GM12872 (cell line): ENCODE results near the gene IGSF23.
A peak's percentile ranks its signal among the peaks of the same experiment; 100 is the strongest.

Experiments
- TF ChIP-seq, protein P1 (sequence below): IDR thresholded peaks from 3 replicates; pipeline ENCODE4 v1.5.1; 2011; ENCODE audit warnings: low read depth, mild to moderate bottlenecking, low read length, moderate library complexity; ENCODE audit not compliant: insufficient read depth

The IGSF23 gene, protein sequence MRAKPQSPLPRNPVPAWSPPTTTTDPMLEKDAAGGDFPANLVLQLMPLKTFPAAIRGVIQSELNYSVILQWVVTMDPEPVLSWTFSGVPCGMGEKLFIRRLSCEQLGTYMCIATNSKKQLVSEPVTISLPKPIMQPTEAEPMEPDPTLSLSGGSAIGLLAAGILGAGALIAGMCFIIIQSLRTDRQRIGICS

DNA sequence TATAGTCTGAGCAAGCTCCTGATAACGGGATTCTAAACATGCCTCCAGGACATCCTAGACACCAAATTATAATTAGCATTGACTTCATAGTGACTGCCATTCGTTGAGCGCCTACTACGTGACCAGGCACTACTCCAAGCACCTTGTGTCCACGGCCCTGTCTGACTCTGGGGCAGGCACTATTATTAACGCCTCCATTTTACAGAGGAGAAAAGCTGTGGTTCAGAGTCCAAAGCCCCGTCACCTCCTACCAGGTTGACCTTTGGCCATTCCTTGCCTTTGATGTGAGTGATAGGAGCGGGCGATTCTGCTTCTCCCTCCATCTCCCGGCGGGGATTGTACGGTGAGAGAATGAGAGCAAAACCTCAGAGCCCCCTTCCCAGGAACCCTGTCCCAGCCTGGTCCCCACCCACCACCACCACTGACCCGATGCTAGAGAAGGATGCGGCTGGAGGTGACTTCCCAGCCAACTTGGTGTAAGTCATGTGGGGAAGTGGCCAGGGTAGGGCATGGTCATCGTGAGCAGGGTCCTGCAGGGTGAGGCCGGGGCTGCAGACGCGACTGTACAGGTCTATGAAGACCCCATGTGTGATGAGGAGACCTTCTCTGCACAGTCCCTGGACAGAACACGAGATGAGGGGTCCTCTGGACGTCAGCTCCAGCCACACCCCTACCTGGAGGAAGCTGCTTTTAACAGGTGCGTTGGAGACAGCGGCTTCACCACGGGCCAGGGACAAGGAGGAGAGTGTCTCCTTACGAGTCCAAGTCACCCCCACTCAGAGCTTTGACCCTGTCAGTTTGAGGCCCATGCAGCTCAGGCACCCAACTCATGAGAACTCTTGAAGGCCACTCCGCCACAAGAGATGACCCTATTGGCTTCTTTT lies at the start of gene IGSF23:
Gene IGSF23 (plus strand): TSS at position 269 of the 884 bp plus-strand sequence. CDS start 83 bp downstream, at position 352.
- TF ChIP-seq, protein P1, sequence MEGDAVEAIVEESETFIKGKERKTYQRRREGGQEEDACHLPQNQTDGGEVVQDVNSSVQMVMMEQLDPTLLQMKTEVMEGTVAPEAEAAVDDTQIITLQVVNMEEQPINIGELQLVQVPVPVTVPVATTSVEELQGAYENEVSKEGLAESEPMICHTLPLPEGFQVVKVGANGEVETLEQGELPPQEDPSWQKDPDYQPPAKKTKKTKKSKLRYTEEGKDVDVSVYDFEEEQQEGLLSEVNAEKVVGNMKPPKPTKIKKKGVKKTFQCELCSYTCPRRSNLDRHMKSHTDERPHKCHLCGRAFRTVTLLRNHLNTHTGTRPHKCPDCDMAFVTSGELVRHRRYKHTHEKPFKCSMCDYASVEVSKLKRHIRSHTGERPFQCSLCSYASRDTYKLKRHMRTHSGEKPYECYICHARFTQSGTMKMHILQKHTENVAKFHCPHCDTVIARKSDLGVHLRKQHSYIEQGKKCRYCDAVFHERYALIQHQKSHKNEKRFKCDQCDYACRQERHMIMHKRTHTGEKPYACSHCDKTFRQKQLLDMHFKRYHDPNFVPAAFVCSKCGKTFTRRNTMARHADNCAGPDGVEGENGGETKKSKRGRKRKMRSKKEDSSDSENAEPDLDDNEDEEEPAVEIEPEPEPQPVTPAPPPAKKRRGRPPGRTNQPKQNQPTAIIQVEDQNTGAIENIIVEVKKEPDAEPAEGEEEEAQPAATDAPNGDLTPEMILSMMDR = no peak

DNA sequence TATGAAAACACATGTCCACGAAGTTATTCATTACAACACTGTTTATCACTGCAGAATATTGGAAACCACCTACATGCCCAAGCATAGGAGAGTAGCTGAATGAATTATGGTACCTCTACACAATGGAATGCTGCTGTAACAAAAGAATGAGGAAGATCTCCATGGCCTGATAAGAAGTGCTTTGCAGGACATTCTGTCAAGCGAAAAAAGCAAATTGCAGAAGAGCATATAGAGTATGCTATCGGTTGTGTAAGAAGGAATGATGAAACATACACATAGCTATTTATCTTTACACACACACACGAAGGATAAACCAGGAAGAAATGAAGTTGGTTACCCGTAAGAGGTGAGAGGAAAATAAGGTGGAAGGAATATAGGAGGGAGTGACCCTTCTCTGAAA lies 46.4 kb upstream of the IGSF23 start:
- TF ChIP-seq, protein P1 = no peak

DNA sequence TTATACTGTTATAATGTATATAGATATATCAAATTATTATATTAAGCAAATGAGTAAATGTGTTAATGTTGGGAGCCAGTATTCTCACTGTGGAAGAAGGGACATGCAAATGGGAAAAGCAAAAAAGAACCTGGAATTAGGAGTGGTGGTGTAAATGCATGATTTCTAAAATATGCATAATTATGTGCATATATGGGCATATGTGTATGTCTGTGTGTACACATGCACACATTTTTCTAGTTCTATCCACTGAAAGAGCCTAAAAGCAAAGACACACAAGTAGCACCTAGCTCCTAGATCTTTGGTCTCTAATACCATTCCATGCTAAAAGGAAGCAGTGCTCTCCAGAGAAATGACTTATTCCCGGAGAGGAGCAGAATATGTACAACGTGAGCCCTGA lies 45.6 kb upstream of the IGSF23 start:
- TF ChIP-seq, protein P1 = no peak

DNA sequence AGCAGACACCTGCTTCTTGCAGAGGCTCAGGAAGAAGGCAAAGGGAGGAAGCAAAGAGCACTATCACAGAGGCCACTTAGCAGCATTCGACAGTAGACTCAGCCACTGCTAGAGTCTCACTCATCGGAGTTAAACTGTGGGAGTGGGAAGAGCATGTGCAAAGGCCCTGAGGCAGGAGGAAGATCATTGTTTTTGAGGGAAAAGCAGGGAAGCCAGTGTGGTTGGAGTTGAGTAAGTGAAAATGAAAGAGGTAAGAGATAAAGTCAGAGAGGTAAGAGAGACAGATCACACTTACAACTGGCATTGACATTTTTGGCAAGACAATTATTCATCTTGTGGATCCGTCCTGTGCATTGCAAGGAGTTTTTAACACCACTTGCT lies 42.8 kb upstream of the IGSF23 start:
- TF ChIP-seq, protein P1 = no peak

DNA sequence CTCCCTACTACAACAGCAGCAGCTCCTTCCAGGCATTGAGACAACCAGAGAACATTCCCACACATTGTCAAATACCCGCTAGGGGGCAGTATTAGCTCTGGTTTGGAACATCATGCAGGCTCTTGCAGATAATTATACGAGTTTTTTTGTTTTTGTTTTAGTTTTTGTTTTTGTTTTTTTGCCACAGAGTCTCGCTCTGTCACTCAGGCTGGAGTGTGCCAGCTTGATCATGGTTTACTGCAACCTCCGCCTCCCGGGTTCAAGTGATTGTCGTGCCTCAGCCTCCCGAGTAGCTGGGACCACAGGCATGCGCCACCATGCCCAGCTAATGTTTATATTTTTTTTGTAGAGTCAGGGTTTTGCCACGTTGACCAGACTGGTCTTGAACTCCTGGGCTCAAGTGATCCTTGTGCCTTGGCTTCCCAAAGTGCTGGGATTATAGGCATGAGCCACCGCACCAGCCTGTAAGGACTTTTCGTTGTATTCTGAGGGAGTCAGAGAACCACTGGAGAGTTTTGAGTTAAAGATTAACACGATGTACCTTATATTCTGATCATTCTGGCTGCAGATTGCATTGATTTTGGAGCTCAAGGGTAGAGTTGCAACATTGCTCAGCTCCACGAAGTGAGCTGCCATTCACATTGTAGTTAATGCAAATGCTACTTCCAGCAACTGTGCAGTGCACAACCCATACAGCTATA lies 42.2 kb upstream of the IGSF23 start:
- TF ChIP-seq, protein P1 = peak; percentile 59; the same call in 2 of the 3 replicates

DNA sequence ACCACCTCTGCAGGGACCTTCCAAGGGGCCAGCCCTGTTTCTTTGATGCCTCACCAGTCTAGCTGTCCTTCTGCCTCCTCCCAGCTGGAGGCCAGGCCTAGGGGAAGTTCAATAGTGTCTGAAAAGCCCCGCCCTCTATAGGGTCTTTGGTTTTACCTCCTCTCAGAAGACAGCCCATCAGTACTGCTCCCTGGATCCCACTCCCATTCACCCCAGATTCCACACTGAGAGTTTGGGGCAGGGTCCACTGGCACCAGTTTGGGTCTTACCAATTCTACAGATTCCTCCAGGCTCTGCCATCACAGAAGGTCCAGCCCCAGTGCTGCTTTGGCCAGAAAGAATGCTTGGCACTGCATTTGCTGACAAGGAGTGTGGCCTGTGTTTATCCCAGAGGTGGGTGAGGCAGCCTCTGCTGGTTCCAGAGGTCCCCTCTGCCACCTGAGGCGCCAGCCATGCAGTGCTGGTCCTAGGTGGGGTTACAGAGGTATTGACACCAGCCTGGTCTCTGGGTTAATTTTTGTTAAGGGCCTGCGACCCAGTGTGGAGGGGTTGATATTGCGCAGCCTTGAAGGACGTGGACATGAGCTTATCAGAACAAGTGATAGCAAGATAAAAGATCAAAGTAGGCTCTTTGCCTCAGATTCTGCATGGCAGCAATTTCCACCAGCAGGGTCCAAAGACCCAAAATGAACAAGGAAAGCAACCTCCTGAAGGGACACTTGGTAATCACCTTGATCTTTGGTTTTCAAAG lies 41.4 kb upstream of the IGSF23 start:
- TF ChIP-seq, protein P1 = no peak

DNA sequence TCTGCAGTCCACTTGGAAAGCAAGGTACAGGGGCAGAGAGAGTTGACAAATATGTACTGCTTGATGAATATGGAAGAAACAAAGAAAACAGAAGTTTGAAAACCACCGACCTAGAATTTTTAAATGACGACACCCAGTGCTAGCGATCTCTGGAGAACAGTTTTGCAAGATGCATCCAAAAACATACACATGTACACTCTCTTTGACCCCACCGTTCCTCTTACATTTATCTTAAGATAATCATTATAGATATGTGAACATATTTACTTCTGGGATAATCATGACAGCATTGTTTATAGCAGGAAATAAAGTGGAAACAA lies 40.8 kb upstream of the IGSF23 start:
- TF ChIP-seq, protein P1 = no peak
